Measurements from ENCODE around the gene IGFLR1. TPM values are rescaled to one million over a fixed set of nuclear protein-coding genes. Genes with fewer than 3 reads are reported as not detected.

IGFLR1 gene
- total RNA-seq, 1 donor from 2014 or later = 6.3 TPM

DNA sequence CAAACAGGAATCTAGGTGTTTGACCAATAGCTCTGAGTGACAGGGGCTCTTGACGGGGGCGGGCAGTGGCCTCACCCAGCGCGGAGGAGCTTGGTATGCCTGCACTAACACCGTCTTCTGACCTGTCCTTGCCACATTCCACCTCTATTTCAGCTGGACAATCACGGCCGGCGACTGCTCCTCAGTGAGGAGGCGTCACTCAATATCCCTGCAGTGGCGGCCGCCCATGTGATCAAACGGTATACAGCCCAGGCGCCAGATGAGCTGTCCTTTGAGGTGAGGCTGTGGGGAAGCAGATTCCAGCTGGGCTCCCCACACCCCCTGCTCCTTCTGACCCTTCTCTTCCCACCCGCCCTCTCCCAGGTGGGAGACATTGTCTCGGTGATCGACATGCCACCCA, 37.8 kb upstream of the IGFLR1 start:
- no peak overlapping the region for H3K4me3 Mint-ChIP-seq

GRCh38 chr19:35779033-35779432, 36.8 kb upstream of the IGFLR1 start:
- Mint-ChIP-seq H3K4me3 (no peak overlapping the region), H3K27me3 (ENCODE audit: low read depth) (peaks cover 9% of the 10 kb centered on the region), H3K27ac (ENCODE audit: unreplicated experiment) (no peak overlapping the region), H3K9me3 (no peaks in the 10 kb centered on the region), H3K4me1 (peaks cover 41% of the 10 kb centered on the region), H3K36me3 (ENCODE audit: low read depth) (peaks cover 3% of the 10 kb centered on the region)
- no peak for DNase-seq (ENCODE audit: low read depth, low spot score)
- TF ChIP-seq CTCF (conservative IDR thresholded peaks at IDR 0.05) = no peak

More for the DNA sequence above, 37.8 kb upstream of the IGFLR1 start:
- Mint-ChIP-seq H3K27me3 (ENCODE audit: low read depth) (peaks cover 2% of the 10 kb centered on the region), H3K27ac (ENCODE audit: unreplicated experiment) (no peak overlapping the region), H3K9me3 (no peaks in the 10 kb centered on the region), H3K4me1 (peaks cover 31% of the 10 kb centered on the region), H3K36me3 (ENCODE audit: low read depth) (peaks cover 3% of the 10 kb centered on the region)
- TF ChIP-seq CTCF (conservative IDR thresholded peaks at IDR 0.05) = no peak
- DNase-seq (ENCODE audit: low read depth, low spot score) = no peak

- Mint-ChIP-seq H3K9me3 (no peaks in the 10 kb centered on the region), H3K27me3 (ENCODE audit: low read depth) (peaks cover 9% of the 10 kb centered on the region), H3K4me3 (peak overlapping the region; percentile 87), H3K36me3 (ENCODE audit: low read depth) (no peaks in the 10 kb centered on the region), H3K4me1 (peaks cover 36% of the 10 kb centered on the region), H3K27ac (ENCODE audit: unreplicated experiment) (no peak overlapping the region)
- no peak for DNase-seq (ENCODE audit: low read depth, low spot score)
- TF ChIP-seq CTCF (conservative IDR thresholded peaks at IDR 0.05) = no peak
Observed at GRCh38 chr19:35777961-35778360, 35.7 kb upstream of the IGFLR1 start.

GRCh38 chr19:35777086-35777841, 35.0 kb upstream of the IGFLR1 start:
- no peak for TF ChIP-seq CTCF (conservative IDR thresholded peaks at IDR 0.05)
- peak overlapping the region; percentile 23 for H3K27ac Mint-ChIP-seq (ENCODE audit: unreplicated experiment)
- peaks cover 9% of the 10 kb centered on the region for H3K27me3 Mint-ChIP-seq (ENCODE audit: low read depth)
- H3K36me3 Mint-ChIP-seq (ENCODE audit: low read depth) = no peaks in the 10 kb centered on the region
- no peaks in the 10 kb centered on the region for H3K9me3 Mint-ChIP-seq
- H3K4me1 Mint-ChIP-seq = peaks cover 34% of the 10 kb centered on the region
- DNase-seq (ENCODE audit: low read depth, low spot score) = peak; percentile 44
- H3K4me3 Mint-ChIP-seq = peak overlapping the region; percentile 87

GRCh38 chr19:35776102-35776788, 34.0 kb upstream of the IGFLR1 start:
- Mint-ChIP-seq H3K4me3 (peak overlapping the region; percentile 87), H3K4me1 (peaks cover 34% of the 10 kb centered on the region), H3K36me3 (ENCODE audit: low read depth) (no peaks in the 10 kb centered on the region), H3K27me3 (ENCODE audit: low read depth) (peaks cover 9% of the 10 kb centered on the region), H3K9me3 (no peaks in the 10 kb centered on the region), H3K27ac (ENCODE audit: unreplicated experiment) (peak overlapping the region; percentile 78)
- TF ChIP-seq CTCF (conservative IDR thresholded peaks at IDR 0.05) = no peak
- peak; percentile 31 for DNase-seq (ENCODE audit: low read depth, low spot score)
